CD1c-positive myeloid dendritic cell (primary cell): Measurements from ENCODE around the gene HUS1B.
"Not testable (repeated sequence)": the region's sequence is repeated elsewhere in the genome, so short reads cannot be mapped to it uniquely, and the experiment has no call there.

Experiments used
- DNase-seq: peaks from one replicate; pipeline ENCODE4 v3.0.0-alpha.2; 2016; ENCODE audit errors: extremely low spot score

The HUS1B gene

DNA sequence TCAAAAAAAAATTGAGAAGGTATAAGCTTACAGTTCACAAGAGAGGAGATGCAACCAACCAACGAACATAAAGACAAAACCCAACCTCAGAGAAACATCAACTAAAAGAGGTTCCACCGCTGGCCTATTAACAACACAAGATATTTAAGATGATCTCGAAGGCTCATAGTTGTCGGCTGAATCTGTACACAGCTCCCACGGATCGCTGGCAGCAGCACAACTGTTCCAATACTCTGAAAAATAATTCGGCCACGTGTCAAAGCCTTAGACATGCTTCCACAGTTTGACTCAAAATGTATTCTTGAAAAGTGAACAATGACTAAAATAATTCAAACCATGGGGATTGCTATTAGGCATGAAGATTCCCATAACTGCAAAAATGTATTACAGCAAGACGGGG, 22.4 kb upstream of the HUS1B start:
- DNase-seq = no peak

- DNase-seq = no peak
These were observed 21.6 kb upstream of the HUS1B start for GRCh38 chr6:678520-678919.

DNA sequence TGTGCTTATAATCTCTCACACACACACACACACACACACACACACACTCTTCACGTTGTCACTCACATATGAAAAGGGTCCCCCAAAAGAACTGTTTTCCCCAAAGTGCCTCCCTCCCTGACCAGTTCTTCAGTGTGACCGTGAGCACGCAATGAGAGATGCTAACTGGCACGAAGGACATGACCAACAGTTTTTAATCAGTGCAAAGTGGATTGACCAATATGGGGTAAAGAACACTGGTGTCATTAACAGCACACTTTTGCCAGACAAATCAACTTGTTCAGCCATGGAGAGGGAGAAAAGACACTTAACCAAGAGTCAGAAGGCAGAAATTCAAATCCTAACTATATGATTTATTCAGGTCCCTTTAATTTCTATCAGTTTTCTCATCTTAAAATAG, 21.0 kb upstream of the HUS1B start:
- DNase-seq = no peak

- DNase-seq = no peak
These were observed 18.1 kb upstream of the HUS1B start for GRCh38 chr6:674956-675355.

DNA sequence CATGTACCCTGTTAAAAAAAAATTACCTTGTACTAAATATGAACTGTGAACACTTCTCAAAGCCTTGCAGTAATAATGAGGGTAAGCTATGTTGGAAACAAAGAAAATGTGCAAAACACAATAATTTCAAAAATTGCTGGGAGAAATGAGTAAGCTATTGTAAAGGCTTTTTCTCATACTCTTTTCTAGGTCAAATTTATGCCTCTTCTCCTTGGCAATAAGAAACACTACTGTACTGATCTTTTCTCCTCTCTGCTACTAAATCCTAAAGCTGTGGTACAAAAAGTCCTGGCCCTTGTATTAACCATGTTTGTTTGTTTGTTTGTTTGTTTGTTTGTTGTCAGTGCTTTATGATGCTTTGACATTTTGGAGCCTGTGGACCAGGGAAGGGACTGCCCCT, 17.5 kb upstream of the HUS1B start:
- no peak for DNase-seq

- no peak for DNase-seq
These were observed 10.5 kb upstream of the HUS1B start for GRCh38 chr6:667253-667927.

DNA sequence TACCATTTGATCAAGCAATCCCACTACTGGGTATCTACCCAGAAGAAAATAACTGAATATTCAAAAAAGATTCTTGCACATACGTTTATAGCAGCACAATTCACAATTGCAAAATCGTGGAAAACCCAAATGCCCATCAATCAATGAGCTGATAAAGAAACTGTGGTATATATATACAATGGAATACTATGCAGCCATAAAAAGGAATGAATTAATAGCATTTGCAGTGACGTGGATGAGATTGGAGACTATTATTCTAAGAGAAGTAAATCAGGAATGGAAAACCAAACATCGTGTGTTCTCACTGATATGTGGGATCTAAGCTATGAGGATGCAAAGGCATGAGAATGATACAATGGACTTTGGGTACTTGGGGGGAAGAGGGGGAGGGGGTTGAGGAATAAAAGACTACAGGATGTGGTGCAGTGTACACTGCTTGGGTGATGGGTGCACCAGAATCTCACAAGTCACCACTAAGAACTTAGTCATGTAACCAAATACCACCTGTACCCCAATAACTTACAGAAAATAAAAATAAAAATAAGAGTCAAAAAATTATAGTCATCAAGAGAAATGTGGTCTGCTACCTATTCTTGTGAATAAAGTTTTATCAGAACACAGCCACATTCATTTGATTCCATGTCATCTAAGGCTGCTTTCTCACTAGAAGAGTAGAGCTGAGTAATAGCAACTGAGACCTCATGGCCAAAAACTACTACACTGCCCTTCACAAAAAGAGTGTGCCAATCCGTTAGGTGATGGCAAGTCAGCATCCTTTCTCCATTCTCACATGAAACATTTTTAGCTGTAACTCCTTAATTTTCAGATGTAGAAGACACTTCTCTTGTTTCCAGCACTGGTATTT, 8.7 kb upstream of the HUS1B start:
- DNase-seq = no peak

- DNase-seq = not testable (repeated sequence)
These were observed 6.9 kb upstream of the HUS1B start for GRCh38 chr6:663788-664187.

DNA sequence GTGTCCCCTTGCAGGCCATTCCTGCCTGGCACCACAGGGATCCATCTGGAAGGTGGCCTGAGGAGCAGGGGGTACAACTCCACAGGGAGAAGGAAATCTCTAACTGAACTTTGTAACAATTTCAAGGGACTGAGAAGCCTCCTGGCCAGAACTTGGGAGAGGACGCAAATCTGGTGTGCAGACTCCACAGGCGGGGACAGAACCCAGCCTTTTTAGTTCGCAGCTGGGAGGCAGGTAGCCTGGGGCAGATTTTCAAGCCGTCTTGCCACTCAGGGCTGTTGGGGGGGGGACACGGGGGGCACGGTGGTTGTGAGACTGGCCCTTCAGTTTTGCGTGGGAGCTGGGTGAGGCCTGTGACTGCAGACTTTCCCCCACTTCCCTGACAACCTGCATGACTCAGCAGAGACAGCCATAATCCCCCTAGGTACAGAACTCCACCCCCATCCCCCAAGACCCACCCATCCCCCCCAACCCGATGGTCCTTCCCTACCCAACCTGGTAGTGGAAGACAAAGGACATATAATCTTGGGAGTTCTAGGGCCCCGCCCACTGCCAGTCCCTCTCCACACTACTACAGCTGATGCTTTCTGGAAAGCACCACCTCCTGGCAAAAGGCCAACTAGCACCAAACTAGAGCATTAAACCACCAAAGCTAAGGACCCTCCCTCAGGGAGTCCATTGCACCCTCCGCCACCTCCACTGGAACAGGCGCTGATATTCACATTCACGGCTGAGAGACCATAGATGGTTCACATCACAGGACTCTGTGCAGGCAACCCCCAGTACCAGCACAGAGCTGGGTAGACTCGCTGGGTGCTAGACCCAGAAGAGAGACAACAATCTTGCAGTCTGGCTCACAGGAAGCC, 3.0 kb upstream of the HUS1B start:
- DNase-seq = no peak

DNA sequence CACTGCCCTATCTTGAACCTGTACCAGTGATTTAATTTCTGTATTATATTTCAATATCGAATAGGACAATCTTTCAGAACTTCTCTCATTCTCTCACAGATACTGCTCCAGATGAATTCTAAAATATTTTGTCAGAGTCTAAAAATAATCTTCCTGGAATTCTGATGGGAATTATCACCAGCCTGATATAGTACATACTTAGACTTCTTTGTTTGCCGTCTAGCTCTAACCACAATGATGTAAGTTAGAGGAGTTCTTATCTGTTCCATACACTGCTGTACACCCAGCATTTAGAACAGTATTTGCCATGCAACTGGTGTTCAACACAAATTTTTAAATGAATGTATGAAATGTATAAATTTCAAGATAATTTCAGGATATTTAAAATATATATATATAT, 1.3 kb upstream of the HUS1B start:
- no peak for DNase-seq

DNA sequence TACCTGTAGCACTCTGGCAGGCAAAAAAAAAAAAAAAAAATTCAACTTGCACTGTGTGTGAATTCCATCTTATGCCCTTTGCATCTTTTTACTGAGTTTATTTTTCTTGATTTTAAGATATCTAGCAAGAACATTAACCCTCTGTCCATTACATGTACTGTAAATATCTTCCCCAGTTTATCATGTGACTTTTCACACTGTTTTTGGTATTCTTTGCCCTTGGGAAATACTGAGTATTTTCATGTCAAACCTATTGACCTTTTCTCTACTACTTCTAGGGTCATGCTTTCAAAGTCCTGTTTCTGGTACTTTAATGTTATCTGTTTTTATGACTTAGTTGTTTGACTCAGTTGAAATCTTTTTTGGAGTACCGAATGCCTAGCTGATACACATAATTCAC, 843 bp upstream of the HUS1B start:
- DNase-seq = no peak

DNA sequence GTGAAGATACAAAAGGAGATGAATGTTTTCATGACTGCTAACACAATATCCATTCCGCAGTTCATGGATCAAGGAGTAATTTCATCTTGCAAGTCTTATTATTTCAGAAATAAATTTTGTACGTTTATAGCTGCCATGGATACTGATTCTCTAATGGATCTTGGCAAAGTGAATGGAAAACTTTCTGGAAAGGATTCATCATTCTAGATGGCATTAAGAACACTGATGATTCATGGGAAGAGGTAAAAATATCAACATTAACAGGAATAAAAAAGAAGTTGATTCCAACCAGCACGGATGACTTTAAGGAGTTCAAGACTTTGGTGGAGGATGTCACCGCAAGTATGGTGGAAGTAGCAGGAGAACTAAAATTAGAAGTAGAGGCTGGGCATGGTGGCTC, 2.8 kb downstream of the HUS1B start:
- no peak for DNase-seq

- no peak for DNase-seq
These were observed 4.0 kb downstream of the HUS1B start for GRCh38 chr6:652865-653264.

- DNase-seq = no peak
These were observed 6.8 kb downstream of the HUS1B start for GRCh38 chr6:650098-650497.

DNA sequence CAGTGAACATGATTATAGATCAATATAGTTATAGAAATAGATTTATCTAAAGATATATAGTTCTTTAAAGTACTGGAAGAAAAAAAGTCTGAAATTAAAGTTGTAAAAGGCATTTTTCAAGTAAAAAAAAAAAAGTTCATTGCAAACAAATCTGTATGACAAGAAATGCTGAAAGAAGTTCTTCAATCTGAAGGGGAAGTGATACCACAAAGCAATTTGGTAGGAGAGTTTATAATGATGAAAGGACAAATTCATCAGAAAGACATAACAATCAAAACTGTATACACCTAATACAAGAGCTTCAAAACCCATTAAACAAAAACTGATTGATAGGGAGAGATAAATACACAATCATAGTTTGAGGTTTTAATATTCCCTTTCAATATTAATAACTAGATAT, 14.1 kb downstream of the HUS1B start:
- peak; percentile 32 for DNase-seq

DNA sequence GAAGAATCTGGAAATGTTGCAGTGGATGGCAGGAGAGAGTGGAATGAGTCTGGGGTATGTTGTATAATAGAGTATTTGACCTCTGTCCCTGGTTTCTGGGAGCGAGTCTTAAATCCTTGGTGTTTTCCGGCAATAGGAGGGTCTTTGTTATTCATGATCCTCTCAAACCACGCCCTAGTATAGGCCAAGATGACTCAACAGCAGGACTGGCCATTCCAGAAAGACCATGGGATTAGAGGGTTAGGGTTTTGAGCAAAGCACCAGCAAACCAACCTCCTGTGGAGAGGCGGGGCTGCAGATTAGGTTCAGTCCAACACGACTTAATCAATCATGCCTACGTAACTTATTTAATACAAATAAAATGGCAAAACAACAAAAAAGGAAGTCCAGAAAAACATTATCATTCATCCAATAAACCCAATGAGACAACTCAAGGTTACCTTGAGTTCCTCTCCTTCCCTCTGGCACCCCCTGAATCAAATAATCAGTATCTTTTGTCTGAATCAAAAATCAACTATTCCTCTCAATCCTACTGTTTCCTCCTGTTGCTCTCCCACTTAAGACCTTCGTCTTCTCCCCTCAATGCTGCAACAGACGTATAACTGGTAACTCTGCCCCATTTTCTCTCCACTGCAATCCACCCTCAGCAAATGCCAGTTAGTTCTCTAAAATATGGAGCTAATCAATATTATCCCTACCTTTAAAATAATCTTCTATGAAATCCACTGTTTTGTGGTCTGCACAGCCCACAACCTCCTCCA, 15.5 kb downstream of the HUS1B start:
- no peak for DNase-seq

DNA sequence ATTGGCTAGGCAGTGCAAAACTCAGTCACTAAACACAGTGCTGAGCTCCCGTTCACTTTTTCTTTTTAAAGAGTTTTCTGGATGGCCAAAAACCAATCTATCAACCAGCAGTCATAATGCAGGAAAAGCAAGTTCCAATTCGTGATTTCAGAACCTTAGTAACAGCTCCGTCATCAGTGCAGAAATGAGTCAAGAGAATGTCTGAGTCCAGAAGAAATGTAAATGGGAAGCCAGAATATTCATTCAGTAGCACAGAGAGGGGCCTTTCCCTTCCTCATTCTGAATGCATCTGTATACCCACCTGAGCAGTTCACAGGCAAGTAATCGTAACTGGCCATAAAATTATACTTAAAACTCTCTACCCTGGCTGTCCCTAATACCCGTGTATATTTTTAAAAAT, 20.4 kb downstream of the HUS1B start:
- no peak for DNase-seq

DNA sequence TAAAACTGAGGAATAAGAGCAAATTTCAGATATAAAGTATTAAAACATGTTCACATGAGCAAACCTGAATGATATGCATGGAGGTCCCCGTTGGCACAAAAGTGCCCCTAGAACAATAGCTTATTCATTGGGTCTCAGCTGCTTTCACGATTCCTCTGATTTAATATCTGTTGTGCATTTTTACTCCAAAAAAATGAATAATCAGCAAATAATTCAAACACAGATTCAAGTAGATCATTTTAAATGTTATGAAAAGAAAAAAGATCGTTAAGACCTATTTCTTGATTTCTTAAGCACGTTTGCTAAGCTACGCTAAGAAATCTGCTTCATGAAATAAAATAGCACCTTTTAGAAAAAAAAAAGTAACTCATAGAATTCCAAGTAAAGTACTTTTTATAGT, 21.7 kb downstream of the HUS1B start:
- no peak for DNase-seq

DNA sequence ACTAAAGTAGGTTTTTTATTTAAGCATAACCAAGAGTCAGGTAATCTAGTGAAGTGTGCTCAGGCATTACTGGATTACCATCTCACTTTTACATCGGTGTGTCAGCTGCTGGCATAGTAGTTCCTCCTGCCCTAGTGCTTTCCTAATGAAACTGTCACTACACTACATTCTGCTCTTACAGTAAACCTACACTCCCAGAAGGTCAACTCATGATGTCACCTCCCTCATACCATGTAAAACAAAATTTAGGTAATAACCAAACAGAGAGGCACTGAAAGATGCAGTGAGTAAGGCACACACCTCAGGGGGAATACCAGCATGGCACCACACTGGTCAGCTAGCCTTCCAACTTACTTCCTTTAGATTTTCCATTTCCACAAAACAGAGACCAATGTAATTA, 23.3 kb downstream of the HUS1B start:
- DNase-seq = no peak

- DNase-seq = no peak
These were observed 28.1 kb downstream of the HUS1B start for GRCh38 chr6:628766-629165.

DNA sequence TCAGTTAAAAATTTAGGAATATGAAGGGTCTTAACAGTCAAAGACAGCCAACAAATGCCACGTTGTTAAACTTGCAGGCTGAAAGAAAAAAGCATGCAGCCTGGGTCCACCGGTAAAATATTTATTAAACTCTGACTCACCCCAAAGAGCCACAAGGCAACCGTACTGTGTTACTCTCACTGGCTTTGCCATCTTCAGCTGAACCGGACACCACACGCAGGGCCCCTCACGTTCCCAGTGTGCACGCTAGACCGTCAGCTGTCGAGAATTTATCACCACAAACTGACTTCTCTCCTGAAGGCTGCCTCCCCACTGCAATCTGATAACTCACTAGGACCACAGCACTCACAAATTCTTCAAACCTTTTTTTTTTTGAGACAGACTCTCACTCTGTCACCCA, 30.7 kb downstream of the HUS1B start:
- DNase-seq = no peak

- no peak for DNase-seq
These were observed 31.9 kb downstream of the HUS1B start for GRCh38 chr6:624979-625378.
